ENCODE measurements around the gene NFX1.

DNA sequence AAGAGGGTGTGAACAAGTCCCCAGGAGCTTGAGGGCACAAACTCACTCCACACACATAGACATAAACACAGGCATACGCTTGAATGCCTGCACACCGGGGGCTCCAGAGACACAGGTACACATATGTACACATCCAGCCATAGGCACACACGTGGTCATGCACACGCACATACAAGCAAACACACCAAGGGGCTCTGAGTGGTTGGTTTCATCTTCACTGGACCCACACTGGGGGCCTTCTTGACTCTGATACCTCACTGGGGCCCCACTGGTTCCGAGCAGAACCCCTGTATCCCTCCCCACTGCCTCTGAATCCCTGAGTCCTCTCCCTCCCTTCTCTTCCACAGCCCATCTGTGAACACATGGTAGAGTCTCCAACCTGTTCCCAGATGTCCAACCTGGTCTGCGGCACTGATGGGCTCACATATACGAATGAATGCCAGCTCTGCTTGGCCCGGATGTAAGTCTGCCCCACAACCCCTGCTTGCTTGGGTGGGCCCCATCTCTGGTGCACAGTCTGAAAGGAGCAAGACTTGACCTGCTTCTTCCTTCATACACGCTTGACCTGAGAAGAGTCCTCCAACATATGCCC lies 44.0 kb upstream of the NFX1 start:
- TF ChIP-seq, protein P1, sequence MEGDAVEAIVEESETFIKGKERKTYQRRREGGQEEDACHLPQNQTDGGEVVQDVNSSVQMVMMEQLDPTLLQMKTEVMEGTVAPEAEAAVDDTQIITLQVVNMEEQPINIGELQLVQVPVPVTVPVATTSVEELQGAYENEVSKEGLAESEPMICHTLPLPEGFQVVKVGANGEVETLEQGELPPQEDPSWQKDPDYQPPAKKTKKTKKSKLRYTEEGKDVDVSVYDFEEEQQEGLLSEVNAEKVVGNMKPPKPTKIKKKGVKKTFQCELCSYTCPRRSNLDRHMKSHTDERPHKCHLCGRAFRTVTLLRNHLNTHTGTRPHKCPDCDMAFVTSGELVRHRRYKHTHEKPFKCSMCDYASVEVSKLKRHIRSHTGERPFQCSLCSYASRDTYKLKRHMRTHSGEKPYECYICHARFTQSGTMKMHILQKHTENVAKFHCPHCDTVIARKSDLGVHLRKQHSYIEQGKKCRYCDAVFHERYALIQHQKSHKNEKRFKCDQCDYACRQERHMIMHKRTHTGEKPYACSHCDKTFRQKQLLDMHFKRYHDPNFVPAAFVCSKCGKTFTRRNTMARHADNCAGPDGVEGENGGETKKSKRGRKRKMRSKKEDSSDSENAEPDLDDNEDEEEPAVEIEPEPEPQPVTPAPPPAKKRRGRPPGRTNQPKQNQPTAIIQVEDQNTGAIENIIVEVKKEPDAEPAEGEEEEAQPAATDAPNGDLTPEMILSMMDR (IDR thresholded peaks at IDR 0.05): no peak
- TF ChIP-seq POLR2AphosphoS5 (IDR thresholded peaks at IDR 0.05) (no peak), EP300 (IDR thresholded peaks at IDR 0.05; ENCODE audit: low read depth) (no peak)

Measured in transverse colon (tissue), 4 donors.